ENCODE measurements around the gene CDK17. TPM values are rescaled to one million over a fixed set of nuclear protein-coding genes. Genes with fewer than 3 reads are reported as not detected.

Gene CDK17
- total and polyA plus RNA-seq, 2 of the 8 experiments (the other 6 are each of a cell fraction or from before 2014, with no cell fraction given): 5.8 to 20.0 TPM

GRCh38 chr12:96402061-96402460 is 1.8 kb upstream of the CDK17 start:
- H3K79me2 ChIP-seq (ENCODE audit: control insufficient read depth in 1 of 2, insufficient read depth in 2 of 2, low read length in 2 of 2): peaks cover 0 to 21% of the 10 kb centered on the region in 2 experiments; a peak in 2 of 4 replicates
- H3K27ac ChIP-seq (ENCODE audit: low read depth, low read length): no peak overlapping the region
- H2BK5ac ChIP-seq (ENCODE audit: low read depth, low read length): no peak overlapping the region
- H4K8ac ChIP-seq (ENCODE audit: extremely low read depth, insufficient read depth, low read length): no peak overlapping the region
- H2AK5ac ChIP-seq (ENCODE audit: low read depth, low read length): no peak overlapping the region
- no peaks in the 10 kb centered on the region for H3K79me1 ChIP-seq (ENCODE audit: low read depth, low read length)
- no peak overlapping the region for H2BK15ac ChIP-seq (ENCODE audit: low read length)
- no peaks in the 10 kb centered on the region for H3K27me3 ChIP-seq (replicated peaks in 1 of 4; ENCODE audit: control insufficient read depth in 3 of 4, extremely low read depth in 1 of 4, insufficient read depth in 3 of 4, low read length in 3 of 4)
- no peak overlapping the region for H4K5ac ChIP-seq (ENCODE audit: insufficient read length, low read depth, low read length)
- H2BK12ac ChIP-seq (ENCODE audit: low read depth, low read length): no peak overlapping the region
- peaks cover 0 to 3% of the 10 kb centered on the region in 2 experiments for H4K20me1 ChIP-seq (replicated peaks in 1 of 2; ENCODE audit: control insufficient read depth in 1 of 2, insufficient read depth in 2 of 2, low read length in 2 of 2)
- H3K36me3 ChIP-seq (ENCODE audit: control insufficient read depth in 2 of 4, insufficient read depth in 4 of 4, low read length in 3 of 4): no peaks in the 10 kb centered on the region
- POLR2A ChIA-PET (ENCODE audit: partially characterized antibody): no interaction called here
- no peak overlapping the region for H3K56ac ChIP-seq (replicated peaks; ENCODE audit: insufficient read length, low read depth, low read length)
- H2BK120ac ChIP-seq (replicated peaks; ENCODE audit: low read depth, low read length): no peak overlapping the region
- no peak overlapping the region for H4K91ac ChIP-seq (replicated peaks; ENCODE audit: insufficient read length, low read length)
- H3K14ac ChIP-seq (ENCODE audit: insufficient read length): no peak overlapping the region
- CTCF ChIA-PET (ENCODE audit: partially characterized antibody): interaction anchor here (0.6 to 2.8 kb wide), 7 partner anchors 18 to 336 kb away, joined by 3 to 7 read pairs (median 4); no protein-coding TSS in a partner anchor
- WGBS, 2 experiments (ENCODE audit: extremely low coverage in 1 of 2, insufficient coverage in 1 of 2, insufficient read length in 1 of 2, insufficient replicate concordance in 2 of 2, low coverage in 1 of 2, low lambda C conversion rate in 2 of 2, missing lambda C conversion rate in 1 of 2): 75% methylated on average over 6 of the region's 6 CpGs; no CpG with 5 or more reads in 1 of the 2 experiments
- H3K4me2 ChIP-seq (ENCODE audit: insufficient read depth in 1 of 2, low read depth in 2 of 2, low read length in 2 of 2): no peak overlapping the region
- no peak overlapping the region for H2BK20ac ChIP-seq (ENCODE audit: low read length)
- H3K4me1 ChIP-seq (replicated peaks in 1 of 4; ENCODE audit: control insufficient read depth in 3 of 4, insufficient read depth in 4 of 4, low read length in 3 of 4): peaks cover 2 to 16% (median 9%) of the 10 kb centered on the region in 4 experiments; a peak in 5 of 7 replicates
- no peak overlapping the region for H2AFZ ChIP-seq (ENCODE audit: low read length)
- DNase-seq (ENCODE audit: low read depth in 1 of 2, low spot score in 2 of 2) (no peak), FAIRE-seq (no peak)
- no peak overlapping the region for H3K18ac ChIP-seq (ENCODE audit: extremely low read depth, low read length)
- H3K9me3 ChIP-seq (ENCODE audit: insufficient read depth in 2 of 2, low read depth in 1 of 2, low read length in 1 of 2): no peaks in the 10 kb centered on the region
- no peak overlapping the region; a peak in 1 of 8 replicates for H3K4me3 ChIP-seq (ENCODE audit: extremely low read depth in 1 of 4, insufficient read depth in 2 of 4, low read depth in 3 of 4, low read length in 4 of 4)
- no peak overlapping the region for H3K4ac ChIP-seq (replicated peaks; ENCODE audit: insufficient read length, low read depth, low read length)
- peaks cover 8% of the 10 kb centered on the region for H3K23me2 ChIP-seq (ENCODE audit: low read depth, low read length)
- no peak overlapping the region for H3K9ac ChIP-seq (replicated peaks in 1 of 4; ENCODE audit: extremely low read depth in 1 of 4, low read depth in 3 of 4, low read length in 3 of 4)
- TF ChIP-seq SAP30 (IDR thresholded peaks at IDR 0.05; ENCODE audit: insufficient read depth, insufficient replicate concordance, low read length) (no peak), SIN3A (conservative IDR thresholded peaks at IDR 0.05 in 1 of 2, IDR thresholded peaks at IDR 0.05 in 1 of 2; ENCODE audit: low read depth in 1 of 2, low read length in 2 of 2) (no peak), EP300 (IDR thresholded peaks at IDR 0.05; ENCODE audit: borderline replicate concordance in 1 of 2, low read depth in 2 of 2, low read length in 2 of 2) (no peak), TBP (IDR thresholded peaks at IDR 0.05; ENCODE audit: low read depth, low read length) (no peak), KDM5A (IDR thresholded peaks at IDR 0.05; ENCODE audit: low read length) (no peak), JUND (IDR thresholded peaks at IDR 0.05; ENCODE audit: low read length) (no peak), CBX8 (IDR thresholded peaks at IDR 0.05; ENCODE audit: borderline replicate concordance, low read depth, low read length) (no peak), SP1 (IDR thresholded peaks at IDR 0.05; ENCODE audit: low read depth, low read length) (no peak), ASH2L (IDR thresholded peaks at IDR 0.05; ENCODE audit: low read length) (no peak)
- H3K23ac ChIP-seq (ENCODE audit: insufficient read length): no peak overlapping the region
